LNCaP clone FGC (cell line): ENCODE data around the gene ORMDL3.

Experiments used
- DNase-seq: peaks from one replicate; pipeline ENCODE4 v3.0.0-alpha.2; 2011; ENCODE audit warnings: low read depth
- H3K4me3 ChIP-seq: 2 replicates; pipeline ENCODE4 v1.5.1; 2011; ENCODE audit warnings: mild to moderate bottlenecking, low read depth, low read length, control low read depth
- TF ChIP-seq, protein P1 (sequence below): IDR thresholded peaks from 2 replicates; pipeline ENCODE4 v1.5.1; 2012; ENCODE audit warnings: mild to moderate bottlenecking; ENCODE audit not compliant: control insufficient read depth, insufficient read depth; ENCODE audit errors: extremely low read depth

ORMDL3 gene

GRCh38 chr17:39970157-39970692 lies 42.8 kb upstream of the ORMDL3 start:
- TF ChIP-seq, protein P1, sequence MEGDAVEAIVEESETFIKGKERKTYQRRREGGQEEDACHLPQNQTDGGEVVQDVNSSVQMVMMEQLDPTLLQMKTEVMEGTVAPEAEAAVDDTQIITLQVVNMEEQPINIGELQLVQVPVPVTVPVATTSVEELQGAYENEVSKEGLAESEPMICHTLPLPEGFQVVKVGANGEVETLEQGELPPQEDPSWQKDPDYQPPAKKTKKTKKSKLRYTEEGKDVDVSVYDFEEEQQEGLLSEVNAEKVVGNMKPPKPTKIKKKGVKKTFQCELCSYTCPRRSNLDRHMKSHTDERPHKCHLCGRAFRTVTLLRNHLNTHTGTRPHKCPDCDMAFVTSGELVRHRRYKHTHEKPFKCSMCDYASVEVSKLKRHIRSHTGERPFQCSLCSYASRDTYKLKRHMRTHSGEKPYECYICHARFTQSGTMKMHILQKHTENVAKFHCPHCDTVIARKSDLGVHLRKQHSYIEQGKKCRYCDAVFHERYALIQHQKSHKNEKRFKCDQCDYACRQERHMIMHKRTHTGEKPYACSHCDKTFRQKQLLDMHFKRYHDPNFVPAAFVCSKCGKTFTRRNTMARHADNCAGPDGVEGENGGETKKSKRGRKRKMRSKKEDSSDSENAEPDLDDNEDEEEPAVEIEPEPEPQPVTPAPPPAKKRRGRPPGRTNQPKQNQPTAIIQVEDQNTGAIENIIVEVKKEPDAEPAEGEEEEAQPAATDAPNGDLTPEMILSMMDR = no peak
- H3K4me3 ChIP-seq = no peak overlapping the region
- no peak for DNase-seq

DNA sequence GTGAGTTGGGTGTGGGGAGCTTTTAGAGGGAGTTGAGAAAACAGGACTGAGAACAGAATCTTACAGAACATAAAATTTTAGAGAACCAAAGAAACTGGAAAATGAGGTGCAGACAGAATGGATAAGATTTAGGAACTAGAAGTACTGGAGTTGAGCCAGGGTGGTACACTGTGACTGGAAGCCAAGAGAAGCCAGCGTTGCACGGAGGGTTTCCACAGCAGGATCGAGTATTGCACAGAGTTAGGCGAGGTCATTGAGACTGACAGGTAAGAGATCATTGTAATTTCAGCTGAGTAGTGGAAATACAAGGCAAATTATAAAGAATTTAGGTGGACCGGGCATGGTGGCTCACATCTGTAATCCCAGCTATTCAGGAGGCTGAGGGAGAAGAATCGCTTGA lies 42.0 kb upstream of the ORMDL3 start:
- no peak for DNase-seq
- TF ChIP-seq, protein P1 = no peak
- H3K4me3 ChIP-seq = no peak overlapping the region

GRCh38 chr17:39968761-39969160 lies 41.4 kb upstream of the ORMDL3 start:
- no peak overlapping the region for H3K4me3 ChIP-seq
- DNase-seq = no peak
- TF ChIP-seq, protein P1 = no peak

GRCh38 chr17:39966771-39967170 lies 39.4 kb upstream of the ORMDL3 start:
- TF ChIP-seq, protein P1 = no peak
- no peak for DNase-seq
- no peak overlapping the region for H3K4me3 ChIP-seq

DNA sequence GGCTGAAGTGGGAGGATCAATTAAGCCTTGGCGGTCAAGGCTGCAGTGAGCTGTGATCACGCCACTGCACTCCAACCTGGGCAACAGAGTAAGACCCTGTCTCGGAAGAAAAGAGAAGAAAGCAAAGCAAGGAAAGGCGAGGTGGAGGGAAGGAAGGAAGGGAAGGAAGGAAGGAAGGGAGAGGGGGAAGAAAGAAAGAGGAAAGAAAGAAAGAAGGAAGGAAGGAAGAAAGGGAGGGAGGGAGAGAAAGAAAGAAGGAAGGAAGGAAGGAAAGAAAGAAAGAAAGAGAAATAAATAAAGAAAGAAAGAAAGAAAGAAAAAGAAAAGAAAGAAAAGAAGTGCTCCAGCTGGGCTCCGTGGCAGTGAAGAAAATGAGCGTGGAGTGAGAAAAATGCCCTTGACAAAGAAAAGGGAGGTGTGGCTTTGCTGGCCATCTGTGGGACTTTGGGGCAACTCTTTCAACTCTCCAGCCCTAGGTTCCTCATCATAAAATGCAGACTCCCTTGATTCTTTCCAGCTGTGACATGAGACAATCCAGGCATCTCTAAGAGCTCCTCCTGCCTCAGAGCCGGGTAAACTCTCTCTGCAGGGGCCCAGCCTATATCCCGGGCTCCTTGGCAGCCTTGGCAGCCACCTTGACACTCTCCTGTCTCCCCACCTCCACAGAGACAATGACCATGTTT lies 37.8 kb upstream of the ORMDL3 start:
- DNase-seq = no peak
- TF ChIP-seq, protein P1 = no peak
- H3K4me3 ChIP-seq = no peak overlapping the region

- no peak overlapping the region for H3K4me3 ChIP-seq
- no peak for DNase-seq
- TF ChIP-seq, protein P1 = no peak
Measured at GRCh38 chr17:39963829-39964228, 36.4 kb upstream of the ORMDL3 start.
